ENCODE results near the gene EIF3L. TPM values are rescaled to one million over a fixed set of nuclear protein-coding genes. Genes with fewer than 3 reads are reported as not detected.

The EIF3L gene
- total RNA-seq, 1 experiment from 2014 or later: 402 TPM

- CTCF ChIA-PET: no interaction called here
- Mint-ChIP-seq H3K9me3 (ENCODE audit: low read depth, unreplicated experiment) (no peaks in the 10 kb centered on the region), H3K4me3 (ENCODE audit: low read depth, unreplicated experiment) (peak overlapping the region; percentile 76), H3K27ac (ENCODE audit: unreplicated experiment) (no peak overlapping the region), H3K4me1 (ENCODE audit: low read depth, unreplicated experiment) (peaks cover 8% of the 10 kb centered on the region), H3K27me3 (ENCODE audit: unreplicated experiment) (no peaks in the 10 kb centered on the region), H3K36me3 (ENCODE audit: insufficient read depth, unreplicated experiment) (peaks cover 25% of the 10 kb centered on the region)
- BruUV-seq (replicated peaks): no TSS peak
- TF ChIP-seq CTCF (IDR thresholded peaks at IDR 0.05; ENCODE audit: unreplicated experiment): no peak
- intact Hi-C loops (cut with micrococcal nuclease; ENCODE audit: unreplicated experiment): no loop called here
- DNase-seq: no peak
These were observed 7.0 kb upstream of the EIF3L start for GRCh38 chr22:37842015-37842793.

GRCh38 chr22:37843741-37844089, 5.5 kb upstream of the EIF3L start:
- DNase-seq: peak; percentile 61
- CTCF ChIA-PET: interaction anchor here (0.5 to 1.2 kb wide), 10 partner anchors 18 to 1333 kb away, joined by 3 to 20 read pairs (median 4); partner anchors contain the start of genes GCAT and TOMM22
- peak overlapping the region; percentile 79 for H3K27ac Mint-ChIP-seq (ENCODE audit: unreplicated experiment)
- no peak for TF ChIP-seq CTCF (IDR thresholded peaks at IDR 0.05; ENCODE audit: unreplicated experiment)
- H3K27me3 Mint-ChIP-seq (ENCODE audit: unreplicated experiment): no peaks in the 10 kb centered on the region
- peaks cover 38% of the 10 kb centered on the region for H3K36me3 Mint-ChIP-seq (ENCODE audit: insufficient read depth, unreplicated experiment)
- intact Hi-C loops (cut with micrococcal nuclease; ENCODE audit: unreplicated experiment): no loop called here
- peak overlapping the region; percentile 76 for H3K4me3 Mint-ChIP-seq (ENCODE audit: low read depth, unreplicated experiment)
- no peaks in the 10 kb centered on the region for H3K9me3 Mint-ChIP-seq (ENCODE audit: low read depth, unreplicated experiment)
- BruUV-seq (replicated peaks): no TSS peak
- peaks cover 23% of the 10 kb centered on the region for H3K4me1 Mint-ChIP-seq (ENCODE audit: low read depth, unreplicated experiment)

- DNase-seq: no peak
- H3K27me3 Mint-ChIP-seq (ENCODE audit: unreplicated experiment): no peaks in the 10 kb centered on the region
- peaks cover 27% of the 10 kb centered on the region for H3K4me1 Mint-ChIP-seq (ENCODE audit: low read depth, unreplicated experiment)
- H3K27ac Mint-ChIP-seq (ENCODE audit: unreplicated experiment): peak overlapping the region; percentile 58
- H3K9me3 Mint-ChIP-seq (ENCODE audit: low read depth, unreplicated experiment): no peaks in the 10 kb centered on the region
- BruUV-seq (replicated peaks): no TSS peak
- H3K36me3 Mint-ChIP-seq (ENCODE audit: insufficient read depth, unreplicated experiment): peaks cover 48% of the 10 kb centered on the region
- intact Hi-C loops (cut with micrococcal nuclease; ENCODE audit: unreplicated experiment): no loop called here
- peak overlapping the region; percentile 76 for H3K4me3 Mint-ChIP-seq (ENCODE audit: low read depth, unreplicated experiment)
- no peak for TF ChIP-seq CTCF (IDR thresholded peaks at IDR 0.05; ENCODE audit: unreplicated experiment)
- CTCF ChIA-PET: interaction anchor here (1.2 kb wide), 2 partner anchors 37 to 51 kb away, joined by 4 to 20 read pairs; partner anchors contain the start of gene GCAT
These were observed 4.3 kb upstream of the EIF3L start for GRCh38 chr22:37844904-37845329.

GRCh38 chr22:37846433-37846832, 2.8 kb upstream of the EIF3L start:
- no peak for DNase-seq
- TF ChIP-seq CTCF (IDR thresholded peaks at IDR 0.05; ENCODE audit: unreplicated experiment): no peak
- H3K27me3 Mint-ChIP-seq (ENCODE audit: unreplicated experiment): no peaks in the 10 kb centered on the region
- H3K36me3 Mint-ChIP-seq (ENCODE audit: insufficient read depth, unreplicated experiment): peaks cover 57% of the 10 kb centered on the region
- BruUV-seq (replicated peaks): no TSS peak
- intact Hi-C loops (cut with micrococcal nuclease; ENCODE audit: unreplicated experiment): no loop called here
- H3K4me1 Mint-ChIP-seq (ENCODE audit: low read depth, unreplicated experiment): peaks cover 33% of the 10 kb centered on the region
- H3K9me3 Mint-ChIP-seq (ENCODE audit: low read depth, unreplicated experiment): no peaks in the 10 kb centered on the region
- no peak overlapping the region for H3K27ac Mint-ChIP-seq (ENCODE audit: unreplicated experiment)
- CTCF ChIA-PET: no interaction called here
- no peak overlapping the region for H3K4me3 Mint-ChIP-seq (ENCODE audit: low read depth, unreplicated experiment)

Data from Calu3 (cell line).